HG02852 (cell line): ENCODE results near the gene SCN11A.
"Not testable (repeated sequence)": the region's sequence is repeated elsewhere in the genome, so short reads cannot be mapped to it uniquely, and the experiment has no call there.

Experiments used
- ATAC-seq: cut with Tn5 transposase; IDR thresholded peaks from one replicate; pipeline ENCODE4 v1.9.1; 2021; ENCODE audit warnings: mild to moderate bottlenecking, moderate library complexity; ENCODE audit not compliant: unreplicated experiment

SCN11A gene

GRCh38 chr3:39067286-39067685 is 15.5 kb upstream of the SCN11A start:
- ATAC-seq: no peak

- peak; percentile 100 for ATAC-seq
Observed at GRCh38 chr3:39065197-39065596, 13.5 kb upstream of the SCN11A start.

- ATAC-seq: no peak
Observed at GRCh38 chr3:39064646-39065045, 12.9 kb upstream of the SCN11A start.

- no peak for ATAC-seq
Observed at GRCh38 chr3:39063143-39063542, 11.4 kb upstream of the SCN11A start.

GRCh38 chr3:39062180-39062579 is 10.4 kb upstream of the SCN11A start:
- ATAC-seq: no peak

- not testable (repeated sequence) for ATAC-seq
Observed at GRCh38 chr3:39061228-39061627, 9.5 kb upstream of the SCN11A start.

- no peak for ATAC-seq
Observed at GRCh38 chr3:39056151-39056550, 4.4 kb upstream of the SCN11A start.

GRCh38 chr3:39053696-39054095 is 2.0 kb upstream of the SCN11A start:
- no peak for ATAC-seq

DNA sequence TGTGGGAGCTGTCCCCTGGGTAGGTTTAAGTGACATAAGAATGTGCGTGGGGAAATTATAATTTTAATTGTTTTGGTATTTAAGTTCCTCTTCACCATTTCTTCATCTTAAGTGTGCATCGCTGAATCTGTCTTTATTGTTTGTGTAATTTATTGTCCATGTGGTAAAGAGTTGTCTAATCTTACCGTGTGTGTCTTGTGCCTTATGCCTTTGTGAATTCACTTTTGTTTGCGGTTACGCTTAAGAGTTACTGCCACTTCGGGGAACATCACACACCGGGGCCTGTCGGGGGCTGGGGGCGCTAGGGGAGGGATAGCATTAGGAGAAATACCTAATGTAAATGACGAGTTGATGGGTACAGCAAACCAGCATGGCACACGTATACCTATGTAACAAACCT is 839 bp upstream of the SCN11A start:
- no peak for ATAC-seq

DNA sequence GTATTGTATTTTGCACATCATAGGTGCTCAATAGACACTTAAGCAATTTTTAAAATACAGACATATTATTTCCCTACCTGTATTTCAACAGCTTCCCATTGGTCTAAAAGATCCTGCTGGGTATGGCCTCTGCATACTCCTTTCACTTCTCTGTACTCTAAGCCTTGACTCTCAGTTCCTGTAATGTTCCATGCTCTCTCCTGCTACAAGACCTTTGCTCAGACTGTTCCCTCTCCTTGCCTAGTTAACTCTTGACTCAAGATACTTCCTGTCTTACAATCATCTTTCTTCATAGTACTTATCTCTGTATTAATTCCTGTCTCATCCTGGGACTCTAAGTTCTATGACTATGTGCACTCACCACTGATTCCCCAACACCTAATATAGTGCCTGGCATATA is 1.7 kb downstream of the SCN11A start:
- ATAC-seq: no peak

GRCh38 chr3:39038165-39038564 is 13.6 kb downstream of the SCN11A start:
- no peak for ATAC-seq

- no peak for ATAC-seq
Observed at GRCh38 chr3:39029556-39029955, 22.2 kb downstream of the SCN11A start.

GRCh38 chr3:39028546-39028945 is 23.2 kb downstream of the SCN11A start:
- ATAC-seq: no peak

GRCh38 chr3:39025222-39025970 is 26.3 kb downstream of the SCN11A start:
- ATAC-seq: no peak

GRCh38 chr3:39024497-39024896 is 27.2 kb downstream of the SCN11A start:
- no peak for ATAC-seq

- ATAC-seq: no peak
Observed at GRCh38 chr3:39022286-39022630, 29.5 kb downstream of the SCN11A start.

DNA sequence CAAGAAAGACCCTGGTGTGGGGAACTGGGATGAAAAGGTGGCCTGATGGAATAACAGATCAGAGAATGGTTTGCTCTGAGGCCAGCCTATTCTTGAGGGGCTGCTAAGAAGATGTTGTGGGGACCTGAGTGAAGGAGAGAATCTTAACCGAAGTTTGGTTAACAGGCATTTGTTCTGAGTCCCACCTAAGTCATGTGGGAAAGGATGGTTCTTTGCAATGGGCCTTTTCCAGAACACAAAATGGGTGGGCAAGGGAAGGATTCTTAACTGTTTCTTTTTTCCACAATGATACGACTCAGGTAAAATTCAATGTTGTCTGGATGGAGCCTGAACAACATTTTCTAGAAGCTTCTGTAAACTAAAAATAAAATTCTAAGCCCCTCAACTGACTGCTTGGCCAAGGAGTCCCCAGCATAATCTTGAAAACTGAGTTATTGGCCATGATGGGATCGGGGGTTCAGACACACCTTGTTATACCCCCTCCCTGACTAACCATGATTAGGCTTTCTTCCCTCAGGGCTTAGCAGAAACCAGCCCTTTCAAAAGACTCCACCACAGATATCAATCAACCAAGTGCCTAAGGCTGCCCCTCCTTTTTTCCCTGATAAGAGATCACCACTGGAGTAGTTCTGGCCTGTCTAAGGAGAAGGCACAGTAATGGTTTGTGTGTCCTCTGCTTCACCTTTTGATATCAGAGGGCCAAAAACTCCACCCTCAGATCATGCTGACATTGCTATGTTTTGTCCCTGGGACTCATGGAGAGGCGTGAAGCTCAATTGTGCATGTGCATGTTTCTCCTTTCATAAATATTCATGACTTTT is 30.1 kb downstream of the SCN11A start:
- no peak for ATAC-seq

DNA sequence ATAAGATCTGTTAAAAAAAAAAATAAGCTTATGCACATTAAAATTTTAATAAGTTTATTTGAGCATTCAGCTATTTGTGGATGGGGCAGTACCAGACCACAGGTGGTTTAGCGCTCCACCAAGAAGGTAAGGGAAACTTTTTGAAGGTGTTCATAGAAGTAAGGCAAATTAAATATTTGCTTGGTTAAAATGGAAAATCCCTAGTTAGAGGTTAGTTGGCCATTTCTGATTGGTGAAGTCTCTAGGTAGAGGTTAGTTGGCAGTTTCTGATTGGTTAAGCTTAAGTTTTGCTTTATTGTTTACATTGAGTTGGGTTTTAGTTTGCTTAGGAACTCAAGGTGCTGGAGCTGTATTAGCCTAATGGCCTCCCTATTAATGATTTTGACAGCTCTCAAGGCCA is 30.7 kb downstream of the SCN11A start:
- ATAC-seq: peak; percentile 55

DNA sequence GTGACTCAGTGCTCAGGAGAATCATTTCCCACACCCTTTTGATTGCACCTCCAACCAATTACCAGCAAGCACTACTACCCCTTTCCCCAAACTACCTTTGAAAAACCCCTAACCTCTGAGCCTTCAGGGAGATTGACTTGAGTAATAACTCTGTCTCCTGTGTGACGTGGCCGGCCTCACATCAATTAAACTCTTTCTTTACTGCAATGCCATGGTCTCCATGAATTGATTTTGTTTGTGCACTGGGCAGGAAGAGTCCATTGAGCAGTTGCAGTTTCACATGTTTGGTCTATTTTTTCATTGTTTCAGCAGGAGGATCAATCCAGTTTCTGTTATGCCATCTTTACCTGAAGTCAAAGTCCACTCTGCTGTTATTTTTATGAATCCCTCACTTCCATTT is 32.4 kb downstream of the SCN11A start:
- ATAC-seq: no peak

- no peak for ATAC-seq
Observed at GRCh38 chr3:39015418-39015817, 36.3 kb downstream of the SCN11A start.

GRCh38 chr3:39013921-39014509 is 37.7 kb downstream of the SCN11A start:
- ATAC-seq: no peak

DNA sequence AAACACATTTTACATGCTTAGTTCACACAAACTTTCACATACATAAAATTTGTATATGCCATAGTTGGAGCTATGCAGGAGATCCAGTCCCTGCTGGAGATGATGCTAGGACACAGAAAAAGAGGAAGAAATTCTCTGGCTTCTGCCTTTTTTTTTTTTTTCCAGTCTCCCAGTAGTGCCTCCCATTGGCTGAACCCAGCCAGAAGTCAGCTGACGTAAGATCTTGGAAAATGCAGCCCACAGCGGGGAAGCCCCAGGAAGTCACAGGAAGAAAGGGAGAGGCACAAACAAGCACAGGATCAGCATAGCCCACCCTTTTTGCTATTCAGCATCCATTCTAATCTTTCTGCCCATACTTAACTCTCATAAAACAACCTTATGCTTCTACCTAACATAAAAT is 38.5 kb downstream of the SCN11A start:
- no peak for ATAC-seq
